Brain microvascular endothelial cell (primary cell): ENCODE data around the gene TMEM196.
A peak's percentile ranks its signal among the peaks of the same experiment; 100 is the strongest.

ENCODE experiments used
- DNase-seq: peaks from one replicate; pipeline ENCODE4 v3.0.0-alpha.2; 2020
- H3K27ac ChIP-seq: fragments of 250-450 bp; sonication (Bioruptor Pico); 2 replicates; pipeline ENCODE4 v1.5.1; 2020; ENCODE audit warnings: mild to moderate bottlenecking, moderate library complexity
- H3K27me3 ChIP-seq: fragments of 250-450 bp; sonication (Bioruptor Pico); replicated peaks from 2 replicates; pipeline ENCODE4 v1.5.1; 2020; ENCODE audit warnings: mild to moderate bottlenecking
- H3K36me3 ChIP-seq: fragments of 250-450 bp; sonication (Bioruptor Pico); replicated peaks from 2 replicates; pipeline ENCODE4 v1.5.1; 2020; ENCODE audit warnings: mild to moderate bottlenecking
- H3K4me3 ChIP-seq: 2 replicates; pipeline ENCODE4 v1.5.1; 2011; ENCODE audit warnings: low read depth, mild to moderate bottlenecking, control low read depth, low read length, moderate library complexity
- in situ Hi-C: cut with HindIII; loops from 2 replicates; pipeline ENCODE4 v1.10.0; 2017; ENCODE audit warnings: low sequenced_read_pairs, low pct_ligation_motif_present
- TF ChIP-seq, protein P1 (sequence below): IDR thresholded peaks from 2 replicates; pipeline ENCODE4 v1.5.1; 2011; ENCODE audit warnings: low read depth, mild to moderate bottlenecking, moderate library complexity, low read length, control low read depth, inconsistent platforms; ENCODE audit errors: missing control alignments

The TMEM196 gene

DNA sequence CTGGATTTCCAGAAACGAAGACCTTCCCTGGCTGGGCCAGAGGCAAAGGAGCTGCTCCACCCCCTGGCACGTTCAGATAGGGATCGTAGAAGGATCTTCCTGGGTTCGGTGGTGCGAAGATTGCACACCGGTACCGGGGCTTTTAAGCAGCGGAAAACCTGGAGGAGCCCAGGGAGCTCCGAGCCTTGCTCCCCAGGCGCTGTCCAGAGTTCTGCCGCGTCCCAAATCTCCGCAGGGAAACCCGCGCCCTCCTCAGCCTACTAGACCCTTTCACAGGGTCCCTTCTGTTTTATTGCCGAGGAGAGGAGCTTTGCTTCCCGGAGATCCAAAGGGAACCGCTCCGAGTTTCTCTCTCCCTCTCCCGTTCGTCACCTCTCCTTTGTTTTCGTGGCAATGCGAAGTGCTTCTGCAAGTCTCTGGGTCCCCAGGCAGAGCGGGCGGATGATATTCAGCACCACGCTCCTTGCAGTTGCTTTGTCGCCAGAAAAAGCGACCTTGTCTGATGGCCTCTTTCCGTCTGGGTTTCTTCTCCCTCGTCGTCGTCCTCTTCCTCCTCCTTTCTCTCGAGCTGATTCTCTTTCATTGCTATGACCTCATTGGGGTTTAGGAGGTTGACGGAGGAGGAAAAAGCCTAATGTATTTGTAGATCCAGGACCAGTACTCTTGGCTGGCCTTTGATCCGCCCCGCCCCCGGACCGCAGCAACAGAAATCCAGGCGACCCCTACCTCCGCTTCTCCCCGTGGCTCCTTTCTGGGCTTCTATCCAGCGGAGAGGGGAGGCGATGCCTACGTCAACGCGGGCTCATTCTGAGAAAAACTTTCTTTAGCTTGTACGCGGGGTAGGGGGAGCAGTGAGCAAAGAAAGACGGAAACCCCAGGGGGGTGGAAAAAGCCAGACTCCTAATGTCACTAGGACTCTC lies at the start of gene TMEM196:
Gene TMEM196, minus strand, starts transcription at position 777 of the 920 bp plus-strand sequence. CDS start 921 bp downstream, outside the sequence.
- peak within 1 kb of the TSS; percentile 44 for H3K4me3 ChIP-seq

DNA sequence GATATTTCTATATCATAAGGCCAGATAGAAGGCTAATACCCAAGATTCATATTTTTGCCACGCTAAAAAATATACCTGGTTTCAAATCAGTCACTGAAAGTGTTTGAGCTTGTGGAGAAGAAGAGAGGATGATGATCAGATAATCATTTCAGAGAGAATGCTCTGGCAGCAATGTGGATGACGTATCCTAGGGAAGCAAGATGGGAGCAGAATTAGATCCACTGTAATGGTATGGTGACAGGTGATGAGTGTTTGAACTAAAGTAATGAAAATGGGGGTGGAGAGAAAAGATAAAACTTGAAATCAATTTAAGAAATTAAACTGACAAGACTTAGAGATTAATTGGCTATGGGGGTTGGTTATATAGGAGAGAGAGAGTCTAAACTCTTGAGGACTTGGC lies 42.7 kb upstream of the TMEM196 start:
- no peaks in the 10 kb centered on the region for H3K36me3 ChIP-seq

More for the DNA sequence above, at the start of gene TMEM196:
- in situ Hi-C loops, result loop anchor here (25.0 kb wide), 1 partner anchor 539 kb away; no protein-coding TSS in a partner anchor
- no peaks in the 10 kb centered on the region for H3K36me3 ChIP-seq
- DNase-seq, result peak; percentile 27
- peaks cover 10% of the 10 kb centered on the region for H3K27me3 ChIP-seq
- H3K27ac ChIP-seq, result no peak within 1 kb of the TSS
- TF ChIP-seq, protein P1, sequence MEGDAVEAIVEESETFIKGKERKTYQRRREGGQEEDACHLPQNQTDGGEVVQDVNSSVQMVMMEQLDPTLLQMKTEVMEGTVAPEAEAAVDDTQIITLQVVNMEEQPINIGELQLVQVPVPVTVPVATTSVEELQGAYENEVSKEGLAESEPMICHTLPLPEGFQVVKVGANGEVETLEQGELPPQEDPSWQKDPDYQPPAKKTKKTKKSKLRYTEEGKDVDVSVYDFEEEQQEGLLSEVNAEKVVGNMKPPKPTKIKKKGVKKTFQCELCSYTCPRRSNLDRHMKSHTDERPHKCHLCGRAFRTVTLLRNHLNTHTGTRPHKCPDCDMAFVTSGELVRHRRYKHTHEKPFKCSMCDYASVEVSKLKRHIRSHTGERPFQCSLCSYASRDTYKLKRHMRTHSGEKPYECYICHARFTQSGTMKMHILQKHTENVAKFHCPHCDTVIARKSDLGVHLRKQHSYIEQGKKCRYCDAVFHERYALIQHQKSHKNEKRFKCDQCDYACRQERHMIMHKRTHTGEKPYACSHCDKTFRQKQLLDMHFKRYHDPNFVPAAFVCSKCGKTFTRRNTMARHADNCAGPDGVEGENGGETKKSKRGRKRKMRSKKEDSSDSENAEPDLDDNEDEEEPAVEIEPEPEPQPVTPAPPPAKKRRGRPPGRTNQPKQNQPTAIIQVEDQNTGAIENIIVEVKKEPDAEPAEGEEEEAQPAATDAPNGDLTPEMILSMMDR, result no peak

DNA sequence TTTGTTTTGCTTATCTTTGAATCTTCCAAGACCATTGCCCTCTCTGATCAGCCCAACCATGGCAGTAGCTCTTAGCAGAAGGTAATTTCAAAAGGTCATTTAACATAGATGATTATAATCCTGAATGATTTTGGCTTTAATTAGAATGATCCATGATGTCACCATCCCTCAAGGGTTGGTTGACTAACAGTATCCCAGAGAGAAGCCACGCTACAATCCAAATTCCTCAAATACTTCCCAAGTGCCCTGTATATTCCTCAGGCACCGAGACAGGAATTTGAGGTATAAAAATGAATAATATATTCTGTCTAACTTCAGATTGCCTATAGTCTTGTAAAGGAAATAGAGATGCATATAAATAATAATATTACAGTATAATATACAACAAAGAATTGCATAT lies 42.1 kb upstream of the TMEM196 start:
- H3K27me3 ChIP-seq, result no peaks in the 10 kb centered on the region
- no peak overlapping the region for H3K27ac ChIP-seq
- in situ Hi-C loops, result no loop called here
- no peaks in the 10 kb centered on the region for H3K36me3 ChIP-seq
- no peak overlapping the region for H3K4me3 ChIP-seq
- TF ChIP-seq, protein P1, result no peak
- no peak for DNase-seq

More for the DNA sequence above, 42.7 kb upstream of the TMEM196 start:
- Histone ChIP-seq H3K4me3 (no peak overlapping the region), H3K27me3 (no peaks in the 10 kb centered on the region), H3K27ac (no peak overlapping the region)
- no peak for DNase-seq
- in situ Hi-C loops, result no loop called here
- TF ChIP-seq, protein P1, result no peak

- H3K4me3 ChIP-seq, result no peak overlapping the region
- H3K27ac ChIP-seq, result no peak overlapping the region
- no peaks in the 10 kb centered on the region for H3K27me3 ChIP-seq
- no peak for DNase-seq
- TF ChIP-seq, protein P1, result no peak
- in situ Hi-C loops, result no loop called here
- H3K36me3 ChIP-seq, result no peaks in the 10 kb centered on the region
These were observed 41.4 kb upstream of the TMEM196 start for GRCh38 chr7:19814776-19815175.

GRCh38 chr7:19811386-19811785 lies 38.0 kb upstream of the TMEM196 start:
- TF ChIP-seq, protein P1, result no peak
- Histone ChIP-seq H3K27ac (no peak overlapping the region), H3K27me3 (no peaks in the 10 kb centered on the region), H3K36me3 (no peaks in the 10 kb centered on the region), H3K4me3 (no peak overlapping the region)
- in situ Hi-C loops, result no loop called here
- DNase-seq, result no peak

GRCh38 chr7:19798986-19799385 lies 25.6 kb upstream of the TMEM196 start:
- DNase-seq, result no peak
- TF ChIP-seq, protein P1, result no peak
- H3K36me3 ChIP-seq, result no peaks in the 10 kb centered on the region
- no peak overlapping the region for H3K27ac ChIP-seq
- H3K4me3 ChIP-seq, result no peak overlapping the region
- in situ Hi-C loops, result no loop called here
- H3K27me3 ChIP-seq, result no peaks in the 10 kb centered on the region
